Uterus (tissue), 2 donors: ENCODE results near the gene S100A16.

Experiments
- POLR2A ChIP-seq, 2 donors: fragments of 450-650 bp; IDR thresholded peaks; one replicate each; pipeline ENCODE4 v1.6.1; 2016; ENCODE audit warnings: antibody characterized with exemption in 2 of 2, mild to moderate bottlenecking in 1 of 2, moderate library complexity in 1 of 2
- TF ChIP-seq, protein P1 (sequence below), 4 experiments: fragments of 200-600 bp in 2 of 4; fragments of 450-650 bp in 2 of 4; sonication (generic) in 2 of 4; IDR thresholded peaks; one replicate each; pipeline ENCODE4 v1.5.1; 2016 to 2019; ENCODE audit warnings: antibody characterized with exemption in 4 of 4, mild to moderate bottlenecking in 2 of 4, moderate library complexity in 1 of 4

DNA sequence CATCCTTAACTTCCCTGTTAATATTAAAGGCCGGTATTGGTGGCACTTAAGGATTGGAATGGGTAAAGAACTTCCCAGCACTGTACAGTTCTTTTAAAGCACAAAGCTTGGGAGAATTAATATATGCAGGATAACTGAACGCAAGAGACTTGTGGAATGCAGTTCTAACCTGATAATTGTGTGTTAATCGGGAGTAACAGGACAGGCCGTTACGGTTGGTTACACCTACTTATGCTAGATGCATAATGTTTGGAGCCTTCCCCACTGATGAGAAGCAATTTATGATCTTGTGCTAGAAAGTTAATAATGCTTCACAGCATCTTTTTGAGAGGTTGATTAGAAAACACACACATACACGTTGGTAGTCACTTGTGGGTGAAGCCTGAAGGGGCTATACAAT, 27.9 kb upstream of the S100A16 start:
- TF ChIP-seq, protein P1, sequence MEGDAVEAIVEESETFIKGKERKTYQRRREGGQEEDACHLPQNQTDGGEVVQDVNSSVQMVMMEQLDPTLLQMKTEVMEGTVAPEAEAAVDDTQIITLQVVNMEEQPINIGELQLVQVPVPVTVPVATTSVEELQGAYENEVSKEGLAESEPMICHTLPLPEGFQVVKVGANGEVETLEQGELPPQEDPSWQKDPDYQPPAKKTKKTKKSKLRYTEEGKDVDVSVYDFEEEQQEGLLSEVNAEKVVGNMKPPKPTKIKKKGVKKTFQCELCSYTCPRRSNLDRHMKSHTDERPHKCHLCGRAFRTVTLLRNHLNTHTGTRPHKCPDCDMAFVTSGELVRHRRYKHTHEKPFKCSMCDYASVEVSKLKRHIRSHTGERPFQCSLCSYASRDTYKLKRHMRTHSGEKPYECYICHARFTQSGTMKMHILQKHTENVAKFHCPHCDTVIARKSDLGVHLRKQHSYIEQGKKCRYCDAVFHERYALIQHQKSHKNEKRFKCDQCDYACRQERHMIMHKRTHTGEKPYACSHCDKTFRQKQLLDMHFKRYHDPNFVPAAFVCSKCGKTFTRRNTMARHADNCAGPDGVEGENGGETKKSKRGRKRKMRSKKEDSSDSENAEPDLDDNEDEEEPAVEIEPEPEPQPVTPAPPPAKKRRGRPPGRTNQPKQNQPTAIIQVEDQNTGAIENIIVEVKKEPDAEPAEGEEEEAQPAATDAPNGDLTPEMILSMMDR (IDR thresholded peaks at IDR 0.05) = no peak
- no peak for TF ChIP-seq POLR2A (IDR thresholded peaks at IDR 0.05)
